ENCODE data around the gene ADARB2.

DNA sequence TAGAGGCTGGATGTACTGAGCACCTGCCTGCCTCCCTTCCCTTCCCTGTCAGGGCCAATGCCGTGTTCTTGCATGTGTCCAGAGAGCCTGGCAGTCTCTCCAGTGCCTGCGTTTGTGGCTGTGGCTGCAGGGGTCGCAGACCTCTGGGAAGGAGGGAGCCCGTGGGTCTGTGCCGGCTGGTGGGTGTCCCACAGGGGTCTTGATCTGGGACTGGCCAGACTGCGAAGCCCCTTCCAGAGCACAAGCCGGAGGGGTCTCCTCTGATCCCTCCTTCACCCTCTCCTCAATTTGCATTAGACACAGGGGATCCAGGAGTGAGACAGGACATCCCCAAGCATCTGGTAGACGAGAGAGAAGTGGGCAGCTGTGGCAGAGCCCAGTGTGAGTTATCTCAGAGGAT lies 199.2 kb downstream of the ADARB2 start:
- TF ChIP-seq, protein P1, sequence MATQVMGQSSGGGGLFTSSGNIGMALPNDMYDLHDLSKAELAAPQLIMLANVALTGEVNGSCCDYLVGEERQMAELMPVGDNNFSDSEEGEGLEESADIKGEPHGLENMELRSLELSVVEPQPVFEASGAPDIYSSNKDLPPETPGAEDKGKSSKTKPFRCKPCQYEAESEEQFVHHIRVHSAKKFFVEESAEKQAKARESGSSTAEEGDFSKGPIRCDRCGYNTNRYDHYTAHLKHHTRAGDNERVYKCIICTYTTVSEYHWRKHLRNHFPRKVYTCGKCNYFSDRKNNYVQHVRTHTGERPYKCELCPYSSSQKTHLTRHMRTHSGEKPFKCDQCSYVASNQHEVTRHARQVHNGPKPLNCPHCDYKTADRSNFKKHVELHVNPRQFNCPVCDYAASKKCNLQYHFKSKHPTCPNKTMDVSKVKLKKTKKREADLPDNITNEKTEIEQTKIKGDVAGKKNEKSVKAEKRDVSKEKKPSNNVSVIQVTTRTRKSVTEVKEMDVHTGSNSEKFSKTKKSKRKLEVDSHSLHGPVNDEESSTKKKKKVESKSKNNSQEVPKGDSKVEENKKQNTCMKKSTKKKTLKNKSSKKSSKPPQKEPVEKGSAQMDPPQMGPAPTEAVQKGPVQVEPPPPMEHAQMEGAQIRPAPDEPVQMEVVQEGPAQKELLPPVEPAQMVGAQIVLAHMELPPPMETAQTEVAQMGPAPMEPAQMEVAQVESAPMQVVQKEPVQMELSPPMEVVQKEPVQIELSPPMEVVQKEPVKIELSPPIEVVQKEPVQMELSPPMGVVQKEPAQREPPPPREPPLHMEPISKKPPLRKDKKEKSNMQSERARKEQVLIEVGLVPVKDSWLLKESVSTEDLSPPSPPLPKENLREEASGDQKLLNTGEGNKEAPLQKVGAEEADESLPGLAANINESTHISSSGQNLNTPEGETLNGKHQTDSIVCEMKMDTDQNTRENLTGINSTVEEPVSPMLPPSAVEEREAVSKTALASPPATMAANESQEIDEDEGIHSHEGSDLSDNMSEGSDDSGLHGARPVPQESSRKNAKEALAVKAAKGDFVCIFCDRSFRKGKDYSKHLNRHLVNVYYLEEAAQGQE (IDR thresholded peaks at IDR 0.05; ENCODE audit: insufficient replicate concordance, low read depth) = no peak
- TF ChIP-seq, protein P2, sequence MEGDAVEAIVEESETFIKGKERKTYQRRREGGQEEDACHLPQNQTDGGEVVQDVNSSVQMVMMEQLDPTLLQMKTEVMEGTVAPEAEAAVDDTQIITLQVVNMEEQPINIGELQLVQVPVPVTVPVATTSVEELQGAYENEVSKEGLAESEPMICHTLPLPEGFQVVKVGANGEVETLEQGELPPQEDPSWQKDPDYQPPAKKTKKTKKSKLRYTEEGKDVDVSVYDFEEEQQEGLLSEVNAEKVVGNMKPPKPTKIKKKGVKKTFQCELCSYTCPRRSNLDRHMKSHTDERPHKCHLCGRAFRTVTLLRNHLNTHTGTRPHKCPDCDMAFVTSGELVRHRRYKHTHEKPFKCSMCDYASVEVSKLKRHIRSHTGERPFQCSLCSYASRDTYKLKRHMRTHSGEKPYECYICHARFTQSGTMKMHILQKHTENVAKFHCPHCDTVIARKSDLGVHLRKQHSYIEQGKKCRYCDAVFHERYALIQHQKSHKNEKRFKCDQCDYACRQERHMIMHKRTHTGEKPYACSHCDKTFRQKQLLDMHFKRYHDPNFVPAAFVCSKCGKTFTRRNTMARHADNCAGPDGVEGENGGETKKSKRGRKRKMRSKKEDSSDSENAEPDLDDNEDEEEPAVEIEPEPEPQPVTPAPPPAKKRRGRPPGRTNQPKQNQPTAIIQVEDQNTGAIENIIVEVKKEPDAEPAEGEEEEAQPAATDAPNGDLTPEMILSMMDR (IDR thresholded peaks at IDR 0.05; ENCODE audit: insufficient read depth, low read length) = no peak

Measured in HL-60 (cell line).